D721Med (cell line): ENCODE results near the gene SBF2.

Experiments used
- DNase-seq: peaks from one replicate; pipeline ENCODE4 v3.0.0; 2011; ENCODE audit warnings: low spot score; ENCODE audit not compliant: insufficient read length
- FAIRE-seq: peaks from 2 replicates; lab custom pipeline; 2011; peaks lifted over from hg19 to GRCh38; lab: Jason Lieb, UNC
- CTCF ChIP-seq: IDR thresholded peaks from 2 replicates; pipeline ENCODE4 v1.5.1; 2012; ENCODE audit warnings: mild to moderate bottlenecking, control low read depth; ENCODE audit not compliant: insufficient read depth; ENCODE audit errors: missing control alignments

SBF2 gene

GRCh38 chr11:9969068-9969467 is 325.0 kb downstream of the SBF2 start:
- TF ChIP-seq CTCF, result no peak
- FAIRE-seq (no peak), DNase-seq (no peak)

GRCh38 chr11:9962722-9963121 is 331.3 kb downstream of the SBF2 start:
- no peak for TF ChIP-seq CTCF
- no peak for FAIRE-seq
- no peak for DNase-seq

- no peak for FAIRE-seq
- DNase-seq, result no peak
- TF ChIP-seq CTCF, result no peak
These were observed 336.9 kb downstream of the SBF2 start for GRCh38 chr11:9957072-9957471.

GRCh38 chr11:9956483-9956882 is 337.5 kb downstream of the SBF2 start:
- no peak for TF ChIP-seq CTCF
- no peak for FAIRE-seq
- DNase-seq, result no peak

GRCh38 chr11:9955391-9955790 is 338.6 kb downstream of the SBF2 start:
- no peak for TF ChIP-seq CTCF
- no peak for DNase-seq
- FAIRE-seq, result no peak

GRCh38 chr11:9953994-9954626 is 339.9 kb downstream of the SBF2 start:
- no peak for TF ChIP-seq CTCF
- no peak for FAIRE-seq
- no peak for DNase-seq

GRCh38 chr11:9952511-9953196 is 341.4 kb downstream of the SBF2 start:
- TF ChIP-seq CTCF, result no peak
- FAIRE-seq (peak; percentile 79), DNase-seq (no peak)
